K562 (cell line): Measurements from ENCODE around the gene ITPR3. TPM values are rescaled to one million over a fixed set of nuclear protein-coding genes. Genes with fewer than 3 reads are reported as not detected.

Experiments
- ATAC-seq: fragments of 200-7000 bp; cut with Tn5 transposase; 3 replicates; pipeline ENCODE4 v1.9.1; 2020; ENCODE audit warnings: moderate library complexity
- BruUV-seq: library from RNA; stranded (reverse); fragments of 400-500 nt; replicated peaks from 2 replicates; lab custom pipeline; 2021; lab: Mats Ljungman, UMichigan
- CTCF ChIA-PET: fragments of 300-600 bp; formaldehyde crosslinking; extraction: SDS; loops from one replicate; lab custom pipeline; 2021; ENCODE audit warnings: low intra/inter-chr PET ratio; lab: Yijun Ruan, JAX
- POLR2A ChIA-PET: fragments of 300-600, 350-650 bp; sonication (Branson Sonifier 250); formaldehyde crosslinking; extraction: SDS; loops from one replicate; lab custom pipeline; 2021; ENCODE audit warnings: antibody characterized with exemption, inconsistent platforms; lab: Yijun Ruan, JAX
- DNase-seq, 4 experiments: peaks; one replicate each; pipeline versions ENCODE4 v3.0.0 to v3.0.0-alpha.2; 2011 to 2018; ENCODE audit warnings: low spot score in 3 of 4, mixed read lengths in 3 of 4; ENCODE audit errors: extremely low read depth in 1 of 4
- FAIRE-seq: peaks from 2 replicates; lab custom pipeline; 2011; peaks lifted over from hg19 to GRCh38; lab: Jason Lieb, UNC
- H2AFZ ChIP-seq: 2 replicates; pipeline ENCODE4 v1.6.0; 2011; ENCODE audit warnings: low read depth, low read length, control low read depth, inconsistent platforms
- H3K27ac ChIP-seq: fragments of 200-600 bp; 3 replicates; pipeline ENCODE4 v1.8.0; 2011; ENCODE audit warnings: low read depth, mild to moderate bottlenecking, control low read depth, inconsistent platforms, low read length, moderate library complexity, mixed read lengths; ENCODE audit errors: extremely low read depth
- H3K27me3 ChIP-seq, 2 experiments: fragments of 300-600 bp in 1 of 2; 2 replicates in 1 of 2; 3 replicates in 1 of 2; pipeline versions ENCODE4 v1.6.0 to v1.8.0; 2011; ENCODE audit warnings: inconsistent platforms in 2 of 2, low read length in 2 of 2, mild to moderate bottlenecking in 1 of 2, mixed read lengths in 1 of 2, moderate library complexity in 1 of 2; ENCODE audit not compliant: control insufficient read depth in 2 of 2, insufficient read depth in 2 of 2
- H3K36me3 ChIP-seq: fragments of 300-600 bp; 3 replicates; pipeline ENCODE4 v1.8.0; 2011; ENCODE audit warnings: mild to moderate bottlenecking, low read length, inconsistent platforms; ENCODE audit not compliant: control insufficient read depth, insufficient read depth
- H3K4me1 ChIP-seq, 2 experiments: fragments of 200-600 bp in 1 of 2; replicated peaks in 1 of 2; 2 replicates in 1 of 2; 3 replicates in 1 of 2; pipeline versions ENCODE4 v1.5.1 to v1.8.0; 2011; ENCODE audit warnings: inconsistent platforms in 2 of 2, low read length in 2 of 2, mild to moderate bottlenecking in 1 of 2, mixed read lengths in 1 of 2, moderate library complexity in 1 of 2; ENCODE audit not compliant: control insufficient read depth in 2 of 2, insufficient read depth in 2 of 2
- H3K4me2 ChIP-seq: 2 replicates; pipeline ENCODE4 v1.6.1; 2011; ENCODE audit warnings: low read length, control low read depth, inconsistent platforms, mixed read lengths; ENCODE audit not compliant: insufficient read depth
- H3K4me3 ChIP-seq: fragments of 200-600 bp; sonication (generic), shearing (Covaris generic); 2 replicates; pipeline ENCODE4 v1.5.1; 2016; ENCODE audit warnings: control low read depth, inconsistent platforms
- H3K79me2 ChIP-seq: fragments of 200-600 bp; 3 replicates; pipeline ENCODE4 v1.8.0; 2011; ENCODE audit warnings: low read length, inconsistent platforms; ENCODE audit not compliant: control insufficient read depth, insufficient read depth
- H3K9ac ChIP-seq, 2 experiments: 2 replicates each; pipeline versions ENCODE4 v1.6.0 to v1.6.1; 2011; ENCODE audit warnings: low read depth in 2 of 2, low read length in 2 of 2, control low read depth in 1 of 2, inconsistent platforms in 1 of 2, mild to moderate bottlenecking in 1 of 2, mixed read lengths in 1 of 2; ENCODE audit not compliant: insufficient read depth in 1 of 2
- H3K9me1 ChIP-seq: one replicate; pipeline ENCODE4 v1.6.0; 2011; ENCODE audit warnings: inconsistent platforms, mild to moderate bottlenecking, low read length, moderate library complexity; ENCODE audit not compliant: control insufficient read depth, insufficient read depth
- H3K9me3 ChIP-seq: replicated peaks from 2 replicates; pipeline ENCODE4 v1.5.1; 2011; ENCODE audit warnings: low read depth, low read length, inconsistent platforms; ENCODE audit not compliant: control insufficient read depth, insufficient read depth
- H4K20me1 ChIP-seq: replicated peaks from 2 replicates; pipeline ENCODE4 v1.6.1; 2011; ENCODE audit warnings: low read length, inconsistent platforms, mixed read lengths; ENCODE audit not compliant: control insufficient read depth, insufficient read depth
- BACH1 ChIP-seq: fragments of 200-800 bp; sonication (Bioruptor generic); IDR thresholded peaks from 2 replicates; pipeline ENCODE4 v1.6.1; 2016; ENCODE audit warnings: missing genetic modification characterization, missing compliant biosample characterization
- JUNB ChIP-seq: fragments of 450-650 bp; formaldehyde crosslinking; conservative IDR thresholded peaks from 2 replicates; pipeline ENCODE4 v1.4.0; 2020; ENCODE audit warnings: mild to moderate bottlenecking
- POLR2B ChIP-seq: fragments of 450-650 bp; IDR thresholded peaks from 2 replicates; pipeline ENCODE4 v1.6.1; 2018; ENCODE audit warnings: low read depth; ENCODE audit not compliant: partially characterized antibody
- RERE ChIP-seq: sonication (generic); formaldehyde crosslinking; IDR thresholded peaks from 2 replicates; pipeline ENCODE4 v1.8.0; 2023; ENCODE audit warnings: missing genetic modification reagents, mild to moderate bottlenecking, borderline replicate concordance
- ZBTB1 ChIP-seq: sonication (generic); formaldehyde crosslinking; IDR thresholded peaks from 2 replicates; pipeline ENCODE4 v1.8.1; 2023; ENCODE audit warnings: missing genetic modification reagents, low read depth, mild to moderate bottlenecking, borderline replicate concordance
- ZC3H4 ChIP-seq: sonication (generic); formaldehyde crosslinking; IDR thresholded peaks from 2 replicates; pipeline ENCODE4 v1.9.0; 2021; ENCODE audit warnings: missing genetic modification reagents, borderline replicate concordance
- ZFP91 ChIP-seq: sonication (generic); formaldehyde crosslinking; IDR thresholded peaks from 2 replicates; pipeline ENCODE4 v1.8.0; 2022; ENCODE audit warnings: mild to moderate bottlenecking, missing genetic modification reagents
- ZNF347 ChIP-seq: fragments of 450-650 bp; formaldehyde crosslinking; IDR thresholded peaks from 2 replicates; pipeline ENCODE4 v1.4.0; 2020; ENCODE audit warnings: low read depth, mild to moderate bottlenecking, moderate library complexity
- ZNF445 ChIP-seq: fragments of 250-450 bp; sonication (Bioruptor Pico); IDR thresholded peaks from 2 replicates; pipeline ENCODE4 v1.4.0; 2020; ENCODE audit warnings: low read depth, mild to moderate bottlenecking, moderate library complexity
- WGBS: fragments of 100-300 bp; shearing (Covaris generic); methylation state at CpG from one replicate; pipeline ENCODE4 v1.1.6; 2016; ENCODE audit warnings: low coverage, mixed read lengths; ENCODE audit not compliant: insufficient coverage; ENCODE audit errors: missing lambda C conversion rate; 5-methylcytosine and 5-hydroxymethylcytosine counted together
- in situ Hi-C: fragments of 300-500 bp; cut with MboI; formaldehyde crosslinking; loops from 4 replicates; pipeline ENCODE4 v1.15.0; 2018; ENCODE audit warnings: inconsistent platforms, mixed read lengths
- intact Hi-C: fragments of 100-400 bp; cut with micrococcal nuclease; formaldehyde crosslinking; loops from 2 replicates; pipeline ENCODE4 v1.14.2; 2022
- polyA plus RNA-seq, 8 experiments: library from polyadenylated mRNA; depleted of rRNA in 4 of 8; stranded (reverse) in 5 of 8; unstranded in 3 of 8; fragments of >200 nt; fragmentation: Nextera tagmentation in 2 of 8; fragmentation: Illumina TruSeq in 1 of 8; extraction: Ambion mirVana in 2 of 8; extraction: Trizol in 1 of 8; gene quantifications; 2 replicates each; pipeline versions ENCODE4 v1.2.1 to v1.2.3, GENCODE V29; 2011 to 2014; ENCODE audit warnings: inconsistent platforms in 1 of 8, missing spikeins in 1 of 8
- total RNA-seq, 7 experiments: library from RNA; depleted of rRNA in 6 of 7; stranded (reverse); fragments of >200 nt in 6 of 7; fragmentation: Illumina TruSeq in 2 of 7; extraction: Trizol in 2 of 7; gene quantifications; 2 replicates each; pipeline versions ENCODE4 v1.2.1 to v1.2.3, GENCODE V29; 2011 to 2021; ENCODE audit warnings: low replicate concordance in 1 of 7
- TF ChIP-seq, protein P1 (sequence below): fragments of 250-450 bp; sonication (Bioruptor Pico); IDR thresholded peaks from 2 replicates; pipeline ENCODE4 v1.8.0; 2021; ENCODE audit warnings: moderate library complexity, mild to moderate bottlenecking, inconsistent platforms

ITPR3 gene
- total and polyA plus RNA-seq, 9 of the 15 experiments (the other 6 are each of a cell fraction or from before 2014, with no cell fraction given), result 0.39 to 35.7 (median 13.2) TPM

GRCh38 chr6:33731751-33732282, 110.7 kb downstream of the ITPR3 start:
- 0 out of 4 replicates have a peak overlapping the region, but pooled peaks of 1 of the 2 experiments have one; percentile 0 for H3K9ac ChIP-seq
- no peaks in the 10 kb centered on the region for H3K9me1 ChIP-seq
- H3K4me1 ChIP-seq, result peaks cover 10 to 15% of the 10 kb centered on the region in 2 experiments; a peak in 4 of 5 replicates
- H3K27ac ChIP-seq, result no peak overlapping the region
- H3K4me2 ChIP-seq, result no peak overlapping the region
- no peaks in the 10 kb centered on the region for H3K36me3 ChIP-seq
- no peak for FAIRE-seq
- H3K9me3 ChIP-seq, result no peaks in the 10 kb centered on the region
- peaks cover 46 to 70% of the 10 kb centered on the region in 2 experiments for H3K27me3 ChIP-seq
- intact Hi-C loops (no loop called here), in situ Hi-C loops (no loop called here)
- H3K4me3 ChIP-seq, result no peak overlapping the region
- ATAC-seq, result no peak
- CTCF ChIA-PET, result no interaction called here
- H3K79me2 ChIP-seq, result no peaks in the 10 kb centered on the region
- H4K20me1 ChIP-seq, result peaks cover 19% of the 10 kb centered on the region
- no peak for DNase-seq
- H2AFZ ChIP-seq, result no peak overlapping the region
- POLR2A ChIA-PET, result interaction anchor here (0.5 to 1.0 kb wide), 3 partner anchors 21 to 886 kb away, joined by 3 to 4 read pairs (median 3); partner anchors contain the start of gene UQCC2
- 21% methylated on average over 9 of the region's 9 CpGs for WGBS
- no TSS peak for BruUV-seq
- TF ChIP-seq ZNF445 (CRISPR knock-in tag), result no peak
- TF ChIP-seq ZFP91 (CRISPR knock-in tag), result no peak
- no peak for TF ChIP-seq ZC3H4
- TF ChIP-seq ZNF347 (CRISPR knock-in tag), result no peak
- TF ChIP-seq JUNB, result no peak
- TF ChIP-seq BACH1 (tag), result no peak
- no peak for TF ChIP-seq RERE
- TF ChIP-seq, protein P1, sequence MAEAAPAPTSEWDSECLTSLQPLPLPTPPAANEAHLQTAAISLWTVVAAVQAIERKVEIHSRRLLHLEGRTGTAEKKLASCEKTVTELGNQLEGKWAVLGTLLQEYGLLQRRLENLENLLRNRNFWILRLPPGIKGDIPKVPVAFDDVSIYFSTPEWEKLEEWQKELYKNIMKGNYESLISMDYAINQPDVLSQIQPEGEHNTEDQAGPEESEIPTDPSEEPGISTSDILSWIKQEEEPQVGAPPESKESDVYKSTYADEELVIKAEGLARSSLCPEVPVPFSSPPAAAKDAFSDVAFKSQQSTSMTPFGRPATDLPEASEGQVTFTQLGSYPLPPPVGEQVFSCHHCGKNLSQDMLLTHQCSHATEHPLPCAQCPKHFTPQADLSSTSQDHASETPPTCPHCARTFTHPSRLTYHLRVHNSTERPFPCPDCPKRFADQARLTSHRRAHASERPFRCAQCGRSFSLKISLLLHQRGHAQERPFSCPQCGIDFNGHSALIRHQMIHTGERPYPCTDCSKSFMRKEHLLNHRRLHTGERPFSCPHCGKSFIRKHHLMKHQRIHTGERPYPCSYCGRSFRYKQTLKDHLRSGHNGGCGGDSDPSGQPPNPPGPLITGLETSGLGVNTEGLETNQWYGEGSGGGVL (CRISPR knock-in tag), result no peak
- no peak for TF ChIP-seq ZBTB1 (CRISPR knock-in tag)
- TF ChIP-seq POLR2B, result no peak
